ENCODE results near the gene C11orf16. TPM values are rescaled to one million over a fixed set of nuclear protein-coding genes. Genes with fewer than 3 reads are reported as not detected.

Gene C11orf16
- total RNA-seq, 1 donor from 2014 or later: not detected

GRCh38 chr11:8959546-8960166 is 26.9 kb upstream of the C11orf16 start:
- intact Hi-C loops (cut with micrococcal nuclease): loop anchor here (5.0 kb wide), 1 partner anchor 272 kb away; no protein-coding TSS in a partner anchor
- peaks cover 18% of the 10 kb centered on the region for H3K36me3 ChIP-seq
- H3K4me1 ChIP-seq: peaks cover 46% of the 10 kb centered on the region
- no peaks in the 10 kb centered on the region for H3K9me3 ChIP-seq (replicated peaks)
- peak; percentile 66 for TF ChIP-seq CTCF (IDR thresholded peaks at IDR 0.05; ENCODE audit: borderline replicate concordance)
- no peak overlapping the region for H3K4me3 ChIP-seq
- DNase-seq: no peak
- no peaks in the 10 kb centered on the region for H3K27me3 ChIP-seq (ENCODE audit: low read depth)
- peak overlapping the region; percentile 48 for H3K27ac ChIP-seq (replicated peaks)

GRCh38 chr11:8956860-8957259 is 24.1 kb upstream of the C11orf16 start:
- Histone ChIP-seq H3K27me3 (ENCODE audit: low read depth) (no peaks in the 10 kb centered on the region), H3K4me3 (no peak overlapping the region), H3K27ac (replicated peaks) (no peak overlapping the region), H3K36me3 (peaks cover 46% of the 10 kb centered on the region), H3K4me1 (peaks cover 20% of the 10 kb centered on the region), H3K9me3 (replicated peaks) (no peaks in the 10 kb centered on the region)
- DNase-seq: no peak
- intact Hi-C loops (cut with micrococcal nuclease): no loop called here
- no peak for TF ChIP-seq CTCF (IDR thresholded peaks at IDR 0.05; ENCODE audit: borderline replicate concordance)

- no peak for DNase-seq
- Histone ChIP-seq H3K9me3 (replicated peaks) (no peaks in the 10 kb centered on the region), H3K36me3 (peaks cover 67% of the 10 kb centered on the region), H3K4me1 (no peaks in the 10 kb centered on the region), H3K27me3 (ENCODE audit: low read depth) (no peaks in the 10 kb centered on the region), H3K27ac (replicated peaks) (no peak overlapping the region), H3K4me3 (no peak overlapping the region)
- no peak for TF ChIP-seq CTCF (IDR thresholded peaks at IDR 0.05; ENCODE audit: borderline replicate concordance)
- intact Hi-C loops (cut with micrococcal nuclease): no loop called here
Measured at GRCh38 chr11:8948886-8949285, 16.1 kb upstream of the C11orf16 start.

- Histone ChIP-seq H3K4me1 (no peaks in the 10 kb centered on the region), H3K27me3 (ENCODE audit: low read depth) (no peaks in the 10 kb centered on the region), H3K27ac (replicated peaks) (no peak overlapping the region), H3K9me3 (replicated peaks) (no peaks in the 10 kb centered on the region), H3K4me3 (no peak overlapping the region), H3K36me3 (peaks cover 52% of the 10 kb centered on the region)
- no peak for TF ChIP-seq CTCF (IDR thresholded peaks at IDR 0.05; ENCODE audit: borderline replicate concordance)
- DNase-seq: no peak
- intact Hi-C loops (cut with micrococcal nuclease): no loop called here
Measured at GRCh38 chr11:8947230-8947943, 14.6 kb upstream of the C11orf16 start.

- intact Hi-C loops (cut with micrococcal nuclease): no loop called here
- TF ChIP-seq CTCF (IDR thresholded peaks at IDR 0.05; ENCODE audit: borderline replicate concordance): no peak
- Histone ChIP-seq H3K9me3 (replicated peaks) (no peaks in the 10 kb centered on the region), H3K27ac (replicated peaks) (no peak within 1 kb of the TSS), H3K4me3 (no peak within 1 kb of the TSS), H3K36me3 (peaks cover 9% of the 10 kb centered on the region), H3K27me3 (ENCODE audit: low read depth) (no peaks in the 10 kb centered on the region), H3K4me1 (no peaks in the 10 kb centered on the region)
- DNase-seq: no peak
Measured at GRCh38 chr11:8942518-8943066, 9.8 kb upstream of the C11orf16 start, which contains the start of gene ASCL3. Gene ASCL3, minus strand, starts transcription at chr11:8943016. Its CDS starts 4,855 bp downstream, at chr11:8938161.
